K562 (cell line): ENCODE results near the gene CIAO3. TPM values are rescaled to one million over a fixed set of nuclear protein-coding genes. Genes with fewer than 3 reads are reported as not detected.
A peak's percentile ranks its signal among the peaks of the same experiment; 100 is the strongest.

Source experiments
- CBX5 ChIP-seq: IDR thresholded peaks from 2 replicates; pipeline ENCODE4 v1.6.1; 2014; ENCODE audit warnings: low read depth, borderline replicate concordance
- EGR1 ChIP-seq: fragments of 450-650 bp; conservative IDR thresholded peaks from 2 replicates; pipeline ENCODE4 v1.6.1; 2017; ENCODE audit warnings: mild to moderate bottlenecking
- LEF1 ChIP-seq: fragments of 450-650 bp; IDR thresholded peaks from 2 replicates; pipeline ENCODE4 v1.6.1; 2016; ENCODE audit warnings: mild to moderate bottlenecking
- MAFF ChIP-seq: IDR thresholded peaks from 2 replicates; pipeline ENCODE4 v1.6.1; 2012; ENCODE audit warnings: low read length, improper control_type of control experiment
- NFIC ChIP-seq: fragments of 450-650 bp; IDR thresholded peaks from 2 replicates; pipeline ENCODE4 v1.6.1; 2017; ENCODE audit warnings: mild to moderate bottlenecking, inconsistent platforms
- POLR2G ChIP-seq: fragments of 200-400 bp; formaldehyde crosslinking; IDR thresholded peaks from 2 replicates; pipeline ENCODE4 v1.6.1; 2017; ENCODE audit warnings: low read depth, mild to moderate bottlenecking, antibody characterized with exemption, low read length, moderate library complexity
- ZBTB7A ChIP-seq: IDR thresholded peaks from 2 replicates; pipeline ENCODE4 v1.6.1; 2011; ENCODE audit warnings: low read depth, mild to moderate bottlenecking, low read length, moderate library complexity, borderline replicate concordance; ENCODE audit not compliant: control insufficient read depth
- ZNF764 ChIP-seq: fragments of 250-450 bp; sonication (Bioruptor Pico); IDR thresholded peaks from 2 replicates; pipeline ENCODE4 v1.4.0; 2020; ENCODE audit warnings: low read depth, mild to moderate bottlenecking, moderate library complexity
- polyA plus RNA-seq, 8 experiments: library from polyadenylated mRNA; depleted of rRNA in 4 of 8; stranded (reverse) in 5 of 8; unstranded in 3 of 8; fragments of >200 nt; fragmentation: Nextera tagmentation in 2 of 8; fragmentation: Illumina TruSeq in 1 of 8; extraction: Ambion mirVana in 2 of 8; extraction: Trizol in 1 of 8; gene quantifications; 2 replicates each; pipeline versions ENCODE4 v1.2.1 to v1.2.3, GENCODE V29; 2011 to 2014; ENCODE audit warnings: inconsistent platforms in 1 of 8, missing spikeins in 1 of 8
- total RNA-seq, 7 experiments: library from RNA; depleted of rRNA in 6 of 7; stranded (reverse); fragments of >200 nt in 6 of 7; fragmentation: Illumina TruSeq in 2 of 7; extraction: Trizol in 2 of 7; gene quantifications; 2 replicates each; pipeline versions ENCODE4 v1.2.1 to v1.2.3, GENCODE V29; 2011 to 2021; ENCODE audit warnings: low replicate concordance in 1 of 7
- TF ChIP-seq, protein P1 (sequence below): fragments of 450-650 bp; IDR thresholded peaks from 2 replicates; pipeline ENCODE4 v1.6.1; 2016; ENCODE audit warnings: low read depth, mild to moderate bottlenecking, moderate library complexity
- TF ChIP-seq, protein P2 (sequence below): sonication (generic); formaldehyde crosslinking; IDR thresholded peaks from 2 replicates; pipeline ENCODE4 v1.8.1; 2023; ENCODE audit warnings: missing genetic modification reagents, mild to moderate bottlenecking, borderline replicate concordance
- TF ChIP-seq, protein P3 (sequence below): fragments of 450-650 bp; IDR thresholded peaks from 2 replicates; pipeline ENCODE4 v1.6.1; 2016; ENCODE audit warnings: low read depth
- TF ChIP-seq, protein P4 (sequence below): sonication (generic); formaldehyde crosslinking; IDR thresholded peaks from 2 replicates; pipeline ENCODE4 v1.9.0; 2022; ENCODE audit warnings: mild to moderate bottlenecking, missing genetic modification reagents
- TF ChIP-seq, protein P5 (sequence below): sonication (generic); formaldehyde crosslinking; IDR thresholded peaks from 2 replicates; pipeline ENCODE4 v1.8.0; 2022; ENCODE audit warnings: mild to moderate bottlenecking, missing genetic modification reagents

The CIAO3 gene
- total and polyA plus RNA-seq, 9 of the 15 experiments (the other 6 are each of a cell fraction or from before 2014, with no cell fraction given) = 2.2 to 35.6 (median 18.7) TPM

DNA sequence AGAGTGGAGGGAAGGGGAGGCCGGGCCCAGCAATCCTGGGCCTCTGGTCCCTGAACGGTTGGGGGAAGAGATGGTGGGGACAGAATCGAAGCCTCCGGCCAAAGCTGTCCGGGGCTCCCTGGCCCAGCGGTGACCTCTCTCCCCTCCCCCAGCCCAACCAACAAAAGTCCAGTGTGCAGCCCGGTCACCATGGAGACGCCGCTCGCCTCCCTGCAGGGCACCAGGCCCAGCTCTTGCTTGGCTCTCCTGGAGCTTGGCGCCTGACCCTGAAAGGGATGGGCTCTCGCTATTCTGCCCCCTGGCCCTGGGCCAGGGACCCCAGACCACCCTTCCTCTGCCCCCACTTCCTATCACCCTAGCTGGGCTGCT, 24.6 kb downstream of the CIAO3 start (continued):
- no peak for TF ChIP-seq CBX5
- TF ChIP-seq LEF1 = no peak
- TF ChIP-seq, protein P1, sequence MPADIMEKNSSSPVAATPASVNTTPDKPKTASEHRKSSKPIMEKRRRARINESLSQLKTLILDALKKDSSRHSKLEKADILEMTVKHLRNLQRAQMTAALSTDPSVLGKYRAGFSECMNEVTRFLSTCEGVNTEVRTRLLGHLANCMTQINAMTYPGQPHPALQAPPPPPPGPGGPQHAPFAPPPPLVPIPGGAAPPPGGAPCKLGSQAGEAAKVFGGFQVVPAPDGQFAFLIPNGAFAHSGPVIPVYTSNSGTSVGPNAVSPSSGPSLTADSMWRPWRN = no peak
- TF ChIP-seq, protein P2, sequence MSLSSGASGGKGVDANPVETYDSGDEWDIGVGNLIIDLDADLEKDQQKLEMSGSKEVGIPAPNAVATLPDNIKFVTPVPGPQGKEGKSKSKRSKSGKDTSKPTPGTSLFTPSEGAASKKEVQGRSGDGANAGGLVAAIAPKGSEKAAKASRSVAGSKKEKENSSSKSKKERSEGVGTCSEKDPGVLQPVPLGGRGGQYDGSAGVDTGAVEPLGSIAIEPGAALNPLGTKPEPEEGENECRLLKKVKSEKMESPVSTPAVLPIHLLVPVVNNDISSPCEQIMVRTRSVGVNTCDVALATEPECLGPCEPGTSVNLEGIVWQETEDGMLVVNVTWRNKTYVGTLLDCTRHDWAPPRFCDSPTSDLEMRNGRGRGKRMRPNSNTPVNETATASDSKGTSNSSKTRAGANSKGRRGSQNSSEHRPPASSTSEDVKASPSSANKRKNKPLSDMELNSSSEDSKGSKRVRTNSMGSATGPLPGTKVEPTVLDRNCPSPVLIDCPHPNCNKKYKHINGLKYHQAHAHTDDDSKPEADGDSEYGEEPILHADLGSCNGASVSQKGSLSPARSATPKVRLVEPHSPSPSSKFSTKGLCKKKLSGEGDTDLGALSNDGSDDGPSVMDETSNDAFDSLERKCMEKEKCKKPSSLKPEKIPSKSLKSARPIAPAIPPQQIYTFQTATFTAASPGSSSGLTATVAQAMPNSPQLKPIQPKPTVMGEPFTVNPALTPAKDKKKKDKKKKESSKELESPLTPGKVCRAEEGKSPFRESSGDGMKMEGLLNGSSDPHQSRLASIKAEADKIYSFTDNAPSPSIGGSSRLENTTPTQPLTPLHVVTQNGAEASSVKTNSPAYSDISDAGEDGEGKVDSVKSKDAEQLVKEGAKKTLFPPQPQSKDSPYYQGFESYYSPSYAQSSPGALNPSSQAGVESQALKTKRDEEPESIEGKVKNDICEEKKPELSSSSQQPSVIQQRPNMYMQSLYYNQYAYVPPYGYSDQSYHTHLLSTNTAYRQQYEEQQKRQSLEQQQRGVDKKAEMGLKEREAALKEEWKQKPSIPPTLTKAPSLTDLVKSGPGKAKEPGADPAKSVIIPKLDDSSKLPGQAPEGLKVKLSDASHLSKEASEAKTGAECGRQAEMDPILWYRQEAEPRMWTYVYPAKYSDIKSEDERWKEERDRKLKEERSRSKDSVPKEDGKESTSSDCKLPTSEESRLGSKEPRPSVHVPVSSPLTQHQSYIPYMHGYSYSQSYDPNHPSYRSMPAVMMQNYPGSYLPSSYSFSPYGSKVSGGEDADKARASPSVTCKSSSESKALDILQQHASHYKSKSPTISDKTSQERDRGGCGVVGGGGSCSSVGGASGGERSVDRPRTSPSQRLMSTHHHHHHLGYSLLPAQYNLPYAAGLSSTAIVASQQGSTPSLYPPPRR = no peak
- TF ChIP-seq MAFF = no peak
- TF ChIP-seq, protein P3, sequence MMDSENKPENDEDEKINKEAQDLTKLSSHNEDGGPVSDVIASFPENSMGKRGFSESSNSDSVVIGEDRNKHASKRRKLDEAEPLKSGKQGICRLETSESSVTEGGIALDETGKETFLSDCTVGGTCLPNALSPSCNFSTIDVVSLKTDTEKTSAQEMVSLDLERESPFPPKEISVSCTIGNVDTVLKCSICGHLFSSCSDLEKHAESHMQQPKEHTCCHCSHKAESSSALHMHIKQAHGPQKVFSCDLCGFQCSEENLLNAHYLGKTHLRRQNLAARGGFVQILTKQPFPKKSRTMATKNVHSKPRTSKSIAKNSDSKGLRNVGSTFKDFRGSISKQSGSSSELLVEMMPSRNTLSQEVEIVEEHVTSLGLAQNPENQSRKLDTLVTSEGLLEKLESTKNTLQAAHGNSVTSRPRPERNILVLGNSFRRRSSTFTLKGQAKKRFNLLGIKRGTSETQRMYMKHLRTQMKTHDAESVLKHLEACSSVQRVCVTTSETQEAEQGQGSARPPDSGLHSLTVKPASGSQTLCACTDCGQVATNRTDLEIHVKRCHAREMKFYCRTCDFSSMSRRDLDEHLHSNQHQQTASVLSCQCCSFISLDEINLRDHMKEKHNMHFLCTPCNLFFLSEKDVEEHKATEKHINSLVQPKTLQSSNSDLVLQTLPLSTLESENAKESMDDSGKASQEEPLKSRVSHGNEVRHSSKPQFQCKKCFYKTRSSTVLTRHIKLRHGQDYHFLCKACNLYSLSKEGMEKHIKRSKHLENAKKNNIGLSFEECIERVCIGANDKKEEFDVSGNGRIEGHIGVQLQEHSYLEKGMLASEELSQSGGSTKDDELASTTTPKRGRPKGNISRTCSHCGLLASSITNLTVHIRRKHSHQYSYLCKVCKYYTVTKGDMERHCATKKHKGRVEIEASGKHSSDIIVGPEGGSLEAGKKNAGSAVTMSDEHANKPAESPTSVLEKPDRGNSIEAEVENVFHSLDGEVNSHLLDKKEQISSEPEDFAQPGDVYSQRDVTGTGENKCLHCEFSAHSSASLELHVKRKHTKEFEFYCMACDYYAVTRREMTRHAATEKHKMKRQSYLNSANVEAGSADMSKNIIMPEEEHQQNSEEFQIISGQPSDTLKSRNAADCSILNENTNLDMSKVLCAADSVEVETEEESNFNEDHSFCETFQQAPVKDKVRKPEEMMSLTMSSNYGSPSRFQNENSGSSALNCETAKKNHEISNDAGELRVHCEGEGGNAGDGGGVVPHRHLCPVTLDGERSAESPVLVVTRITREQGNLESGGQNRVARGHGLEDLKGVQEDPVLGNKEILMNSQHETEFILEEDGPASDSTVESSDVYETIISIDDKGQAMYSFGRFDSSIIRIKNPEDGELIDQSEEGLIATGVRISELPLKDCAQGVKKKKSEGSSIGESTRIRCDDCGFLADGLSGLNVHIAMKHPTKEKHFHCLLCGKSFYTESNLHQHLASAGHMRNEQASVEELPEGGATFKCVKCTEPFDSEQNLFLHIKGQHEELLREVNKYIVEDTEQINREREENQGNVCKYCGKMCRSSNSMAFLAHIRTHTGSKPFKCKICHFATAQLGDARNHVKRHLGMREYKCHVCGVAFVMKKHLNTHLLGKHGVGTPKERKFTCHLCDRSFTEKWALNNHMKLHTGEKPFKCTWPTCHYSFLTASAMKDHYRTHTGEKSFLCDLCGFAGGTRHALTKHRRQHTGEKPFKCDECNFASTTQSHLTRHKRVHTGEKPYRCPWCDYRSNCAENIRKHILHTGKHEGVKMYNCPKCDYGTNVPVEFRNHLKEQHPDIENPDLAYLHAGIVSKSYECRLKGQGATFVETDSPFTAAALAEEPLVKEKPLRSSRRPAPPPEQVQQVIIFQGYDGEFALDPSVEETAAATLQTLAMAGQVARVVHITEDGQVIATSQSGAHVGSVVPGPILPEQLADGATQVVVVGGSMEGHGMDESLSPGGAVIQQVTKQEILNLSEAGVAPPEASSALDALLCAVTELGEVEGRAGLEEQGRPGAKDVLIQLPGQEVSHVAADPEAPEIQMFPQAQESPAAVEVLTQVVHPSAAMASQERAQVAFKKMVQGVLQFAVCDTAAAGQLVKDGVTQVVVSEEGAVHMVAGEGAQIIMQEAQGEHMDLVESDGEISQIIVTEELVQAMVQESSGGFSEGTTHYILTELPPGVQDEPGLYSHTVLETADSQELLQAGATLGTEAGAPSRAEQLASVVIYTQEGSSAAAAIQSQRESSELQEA = no peak
- TF ChIP-seq POLR2G = no peak
- TF ChIP-seq ZBTB7A = peak; percentile 47; the same call in 1 of the 2 replicates
- TF ChIP-seq NFIC = peak; percentile 73
- no peak for TF ChIP-seq EGR1
- no peak for TF ChIP-seq ZNF764 (CRISPR knock-in tag)
- TF ChIP-seq, protein P4, sequence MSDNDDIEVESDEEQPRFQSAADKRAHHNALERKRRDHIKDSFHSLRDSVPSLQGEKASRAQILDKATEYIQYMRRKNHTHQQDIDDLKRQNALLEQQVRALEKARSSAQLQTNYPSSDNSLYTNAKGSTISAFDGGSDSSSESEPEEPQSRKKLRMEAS (CRISPR knock-in tag) = no peak
- TF ChIP-seq, protein P5, sequence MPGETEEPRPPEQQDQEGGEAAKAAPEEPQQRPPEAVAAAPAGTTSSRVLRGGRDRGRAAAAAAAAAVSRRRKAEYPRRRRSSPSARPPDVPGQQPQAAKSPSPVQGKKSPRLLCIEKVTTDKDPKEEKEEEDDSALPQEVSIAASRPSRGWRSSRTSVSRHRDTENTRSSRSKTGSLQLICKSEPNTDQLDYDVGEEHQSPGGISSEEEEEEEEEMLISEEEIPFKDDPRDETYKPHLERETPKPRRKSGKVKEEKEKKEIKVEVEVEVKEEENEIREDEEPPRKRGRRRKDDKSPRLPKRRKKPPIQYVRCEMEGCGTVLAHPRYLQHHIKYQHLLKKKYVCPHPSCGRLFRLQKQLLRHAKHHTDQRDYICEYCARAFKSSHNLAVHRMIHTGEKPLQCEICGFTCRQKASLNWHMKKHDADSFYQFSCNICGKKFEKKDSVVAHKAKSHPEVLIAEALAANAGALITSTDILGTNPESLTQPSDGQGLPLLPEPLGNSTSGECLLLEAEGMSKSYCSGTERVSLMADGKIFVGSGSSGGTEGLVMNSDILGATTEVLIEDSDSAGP = no peak
